Neural cell (in vitro differentiated cells): Measurements from ENCODE around the gene ARHGEF17. TPM values are rescaled to one million over a fixed set of nuclear protein-coding genes. Genes with fewer than 3 reads are reported as not detected.

ENCODE experiments used
- H2AFZ ChIP-seq: fragments of 200-600, 300-800 bp; sonication (generic), shearing (Covaris generic); 2 replicates; pipeline ENCODE4 v1.6.0; 2014; ENCODE audit warnings: low read depth, mild to moderate bottlenecking, antibody characterized with exemption, low read length, moderate library complexity
- H3F3A ChIP-seq: fragments of 200-600 bp; shearing (Covaris generic); 2 replicates; pipeline ENCODE4 v1.6.1; 2016; ENCODE audit warnings: mild to moderate bottlenecking, moderate library complexity, mixed read lengths, antibody characterized with exemption, low read length; ENCODE audit not compliant: insufficient read depth, poor library complexity, severe bottlenecking
- H3K27ac ChIP-seq: fragments of 200-600, 300-800 bp; sonication (generic), shearing (Covaris generic); 2 replicates; pipeline ENCODE4 v1.5.1; 2014; ENCODE audit warnings: mild to moderate bottlenecking, low read length, moderate library complexity
- H3K27me3 ChIP-seq: fragments of 300-800, 200-600 bp; sonication (generic), shearing (Covaris generic); 2 replicates; pipeline ENCODE4 v1.6.0; 2014; ENCODE audit warnings: mild to moderate bottlenecking, low read depth, low read length, moderate library complexity; ENCODE audit not compliant: insufficient read depth
- H3K36me3 ChIP-seq: fragments of 300-800, 200-600 bp; sonication (generic), shearing (Covaris generic); 2 replicates; pipeline ENCODE4 v1.5.1; 2014; ENCODE audit warnings: mild to moderate bottlenecking, antibody characterized with exemption, low read length, moderate library complexity; ENCODE audit not compliant: insufficient read depth
- H3K4me2 ChIP-seq: fragments of 300-800, 200-600 bp; sonication (generic), shearing (Covaris generic); 2 replicates; pipeline ENCODE4 v1.6.0; 2014; ENCODE audit warnings: mild to moderate bottlenecking, low read length
- H3K4me3 ChIP-seq: fragments of 300-800, 200-600 bp; sonication (generic), shearing (Covaris generic); 2 replicates; pipeline ENCODE4 v1.5.1; 2014; ENCODE audit warnings: mild to moderate bottlenecking, low read length, moderate library complexity
- H3K79me2 ChIP-seq: fragments of 200-600 bp; shearing (Covaris generic); replicated peaks from 2 replicates; pipeline ENCODE4 v1.6.0; 2014; ENCODE audit warnings: mild to moderate bottlenecking, low read length, moderate library complexity; ENCODE audit not compliant: insufficient read depth
- H3K9ac ChIP-seq: fragments of 300-800, 200-600 bp; sonication (generic), shearing (Covaris generic); 2 replicates; pipeline ENCODE4 v1.6.1; 2016; ENCODE audit warnings: mild to moderate bottlenecking, low read length, mixed read lengths
- H3K9me2 ChIP-seq: fragments of 200-600 bp; shearing (Covaris generic); 2 replicates; pipeline ENCODE4 v1.6.1; 2016; ENCODE audit warnings: mild to moderate bottlenecking, low read length, mixed read lengths; ENCODE audit not compliant: insufficient read depth
- H3K9me3 ChIP-seq: fragments of 200-600, 300-800 bp; sonication (generic), shearing (Covaris generic); 2 replicates; pipeline ENCODE4 v1.6.1; 2016; ENCODE audit warnings: mild to moderate bottlenecking, mixed run types, low read length, moderate library complexity, mixed read lengths
- H4K20me1 ChIP-seq: fragments of 200-600 bp; shearing (Covaris generic); 2 replicates; pipeline ENCODE4 v1.6.1; 2016; ENCODE audit warnings: mild to moderate bottlenecking, mixed run types; ENCODE audit not compliant: insufficient read depth
- CTCF ChIP-seq: fragments of 450-650 bp; IDR thresholded peaks from 2 replicates; pipeline ENCODE4 v1.5.1; 2014; ENCODE audit warnings: antibody characterized with exemption, mild to moderate bottlenecking, moderate library complexity; ENCODE audit not compliant: poor library complexity, severe bottlenecking
- EP300 ChIP-seq: fragments of 450-650 bp; conservative IDR thresholded peaks from 2 replicates; pipeline ENCODE4 v1.6.1; 2014; ENCODE audit warnings: antibody characterized with exemption, mild to moderate bottlenecking, moderate library complexity; ENCODE audit not compliant: poor library complexity, severe bottlenecking
- EZH2 ChIP-seq: fragments of 200-600, 300-800 bp; shearing (Covaris generic), sonication (generic); IDR thresholded peaks from 2 replicates; pipeline ENCODE4 v1.6.1; 2014; ENCODE audit warnings: antibody characterized with exemption, low read length, borderline replicate concordance, mild to moderate bottlenecking; ENCODE audit not compliant: insufficient read depth, poor library complexity, severe bottlenecking
- MXI1 ChIP-seq: fragments of 450-650 bp; conservative IDR thresholded peaks from 2 replicates; pipeline ENCODE4 v1.6.1; 2014; ENCODE audit warnings: antibody characterized with exemption, mild to moderate bottlenecking; ENCODE audit not compliant: poor library complexity, severe bottlenecking
- POLR2AphosphoS5 ChIP-seq: IDR thresholded peaks from 2 replicates; pipeline ENCODE4 v1.6.1; 2012
- RAD21 ChIP-seq: fragments of 450-650 bp; conservative IDR thresholded peaks from 2 replicates; pipeline ENCODE4 v1.6.1; 2014; ENCODE audit warnings: antibody characterized with exemption, mild to moderate bottlenecking, moderate library complexity
- REST ChIP-seq: IDR thresholded peaks from 2 replicates; pipeline ENCODE4 v1.6.1; 2012; ENCODE audit warnings: borderline replicate concordance
- SMC3 ChIP-seq: fragments of 450-650 bp; conservative IDR thresholded peaks from 2 replicates; pipeline ENCODE4 v1.6.1; 2014; ENCODE audit warnings: antibody characterized with exemption, mild to moderate bottlenecking, moderate library complexity; ENCODE audit not compliant: poor library complexity
- TAF1 ChIP-seq: IDR thresholded peaks from 2 replicates; pipeline ENCODE4 v1.6.1; 2012; ENCODE audit warnings: low read depth
- polyA plus RNA-seq: library from polyadenylated mRNA; depleted of rRNA; stranded (reverse); fragments of >200 nt; gene quantifications from 2 replicates; pipeline ENCODE4 v1.2.3, GENCODE V29; 2014

The ARHGEF17 gene
- polyA plus RNA-seq, 1 donor from 2014 or later: 7.9 TPM

- no peak overlapping the region for H2AFZ ChIP-seq
- TF ChIP-seq EZH2: no peak
- no peak for TF ChIP-seq REST
- no peak for TF ChIP-seq SMC3
- no peak for TF ChIP-seq RAD21
- no peak for TF ChIP-seq CTCF
- TF ChIP-seq EP300: no peak
- TF ChIP-seq MXI1: no peak
- no peak for TF ChIP-seq POLR2AphosphoS5
- no peak for TF ChIP-seq TAF1
- H3K4me3 ChIP-seq: no peak overlapping the region
- no peaks in the 10 kb centered on the region for H3K9me3 ChIP-seq
- no peaks in the 10 kb centered on the region for H3K36me3 ChIP-seq
- no peaks in the 10 kb centered on the region for H3F3A ChIP-seq
- no peaks in the 10 kb centered on the region for H3K9me2 ChIP-seq
- H3K27me3 ChIP-seq: no peaks in the 10 kb centered on the region
- no peaks in the 10 kb centered on the region for H4K20me1 ChIP-seq
- no peak overlapping the region for H3K9ac ChIP-seq
- H3K27ac ChIP-seq: no peak overlapping the region
- H3K4me2 ChIP-seq: no peak overlapping the region
- no peaks in the 10 kb centered on the region for H3K79me2 ChIP-seq
These were observed 64.4 kb downstream of the ARHGEF17 start for GRCh38 chr11:73372375-73372993.

- no peak for TF ChIP-seq REST
- no peak for TF ChIP-seq EZH2
- no peak for TF ChIP-seq MXI1
- no peak for TF ChIP-seq RAD21
- TF ChIP-seq SMC3: no peak
- TF ChIP-seq CTCF: no peak
- TF ChIP-seq TAF1: no peak
- no peak for TF ChIP-seq EP300
- no peak for TF ChIP-seq POLR2AphosphoS5
- Histone ChIP-seq H3K79me2 (no peaks in the 10 kb centered on the region), H3F3A (no peaks in the 10 kb centered on the region), H4K20me1 (no peaks in the 10 kb centered on the region), H2AFZ (no peak overlapping the region), H3K9me3 (no peaks in the 10 kb centered on the region), H3K27me3 (no peaks in the 10 kb centered on the region), H3K4me2 (no peak overlapping the region), H3K4me3 (no peak overlapping the region), H3K9me2 (no peaks in the 10 kb centered on the region), H3K36me3 (no peaks in the 10 kb centered on the region), H3K27ac (no peak overlapping the region), H3K9ac (no peak overlapping the region)
These were observed 66.1 kb downstream of the ARHGEF17 start for GRCh38 chr11:73374151-73374550.
